Temporal lobe (tissue), 1 donor: Measurements from ENCODE around the gene S1PR3. TPM values are rescaled to one million over a fixed set of nuclear protein-coding genes. Genes with fewer than 3 reads are reported as not detected.

Experiments used
- total RNA-seq: library from RNA; depleted of rRNA; stranded (reverse); fragments of >200 nt; gene quantifications from one replicate; pipeline ENCODE4 v1.2.3, GENCODE V29; 2014

Gene S1PR3
- total RNA-seq, 1 donor from 2014 or later = 9.6 TPM

Other genes starting within 250 kb of the S1PR3 start
- 59.0 TPM for gene SHC3, start 187.3 kb downstream of the S1PR3 start, total RNA-seq